Loucy (cell line): ENCODE measurements around the gene FYN.

Experiments
- CTCF ChIP-seq: fragments of 200-600 bp; sonication (generic); conservative IDR thresholded peaks from 2 replicates; pipeline ENCODE4 v1.5.1; 2014; ENCODE audit warnings: mild to moderate bottlenecking, antibody characterized with exemption, low read length
- EZH2phosphoT487 ChIP-seq: fragments of 200-600 bp; IDR thresholded peaks from 2 replicates; pipeline ENCODE4 v1.6.1; 2018; ENCODE audit warnings: antibody characterized with exemption, mild to moderate bottlenecking, moderate library complexity, borderline replicate concordance

- TF ChIP-seq CTCF (no peak), EZH2phosphoT487 (no peak)
These were observed 49.2 kb downstream of the FYN start for GRCh38 chr6:111823831-111824607.
